ENCODE data around the gene HEBP2.

HEBP2 gene

GRCh38 chr6:138455746-138456400, 51.9 kb downstream of the HEBP2 start:
- no peak for DNase-seq (ENCODE audit: low read depth)

GRCh38 chr6:138456401-138456790, 52.4 kb downstream of the HEBP2 start:
- DNase-seq (ENCODE audit: low read depth), result no peak

- no peak for DNase-seq (ENCODE audit: low read depth)
Observed at GRCh38 chr6:138461647-138462046, 57.6 kb downstream of the HEBP2 start.

GRCh38 chr6:138464085-138464484, 60.1 kb downstream of the HEBP2 start:
- DNase-seq (ENCODE audit: low read depth), result no peak

GRCh38 chr6:138465007-138465645, 61.1 kb downstream of the HEBP2 start:
- no peak for DNase-seq (ENCODE audit: low read depth)

- no peak for DNase-seq (ENCODE audit: low read depth)
Observed at GRCh38 chr6:138467901-138468300, 63.9 kb downstream of the HEBP2 start.

GRCh38 chr6:138468320-138469015, 64.4 kb downstream of the HEBP2 start:
- no peak for DNase-seq (ENCODE audit: low read depth)
